ENCODE measurements around the gene MZF1.
"Not testable (repeated sequence)": the region's sequence is repeated elsewhere in the genome, so short reads cannot be mapped to it uniquely, and the experiment has no call there.

Gene MZF1

DNA sequence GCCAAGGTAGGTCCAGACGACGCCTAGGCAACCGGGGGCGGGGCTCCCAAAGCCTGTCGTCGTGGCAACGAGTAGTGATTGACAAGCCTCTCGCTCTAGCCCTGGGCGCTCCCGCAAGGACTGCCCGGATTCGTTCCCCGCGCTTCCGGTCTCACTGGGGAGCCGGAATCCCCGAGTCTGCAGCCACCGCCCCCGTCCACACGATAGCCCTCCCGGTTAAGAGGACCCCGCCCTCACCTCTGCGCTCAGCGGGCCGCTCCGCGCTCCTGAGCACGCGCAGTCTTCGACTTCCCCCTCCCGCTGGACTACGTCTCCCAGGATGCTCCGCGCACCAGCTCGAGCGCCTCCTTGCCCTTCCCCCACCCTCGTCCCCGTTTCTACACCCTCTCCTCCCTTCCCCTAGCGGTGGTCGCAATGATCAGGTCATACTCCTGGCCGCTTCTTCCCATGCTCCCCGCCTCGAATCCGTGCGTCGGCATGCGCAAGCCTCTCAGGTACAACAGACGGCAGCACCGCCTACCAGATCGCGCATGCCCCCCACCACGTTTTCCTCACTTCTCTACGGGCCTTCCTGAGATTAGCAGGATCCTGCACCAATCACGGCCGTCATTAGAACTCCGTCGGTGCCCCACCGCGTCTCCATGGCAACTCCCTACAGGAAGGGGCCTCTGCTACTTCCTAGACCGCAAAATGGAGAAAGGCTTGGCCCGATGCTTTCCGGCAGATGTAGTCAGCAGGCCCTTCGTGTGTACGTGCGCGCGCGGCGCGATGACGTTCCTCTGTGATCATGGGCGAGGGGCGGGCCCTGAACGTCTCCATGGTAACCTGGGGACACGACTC lies at the start of gene MZF1:
Gene MZF1, minus strand, starts transcription at position 518 of the 840 bp plus-strand sequence. CDS start 1,946 bp downstream, outside the sequence.
- DNase-seq = no peak

DNA sequence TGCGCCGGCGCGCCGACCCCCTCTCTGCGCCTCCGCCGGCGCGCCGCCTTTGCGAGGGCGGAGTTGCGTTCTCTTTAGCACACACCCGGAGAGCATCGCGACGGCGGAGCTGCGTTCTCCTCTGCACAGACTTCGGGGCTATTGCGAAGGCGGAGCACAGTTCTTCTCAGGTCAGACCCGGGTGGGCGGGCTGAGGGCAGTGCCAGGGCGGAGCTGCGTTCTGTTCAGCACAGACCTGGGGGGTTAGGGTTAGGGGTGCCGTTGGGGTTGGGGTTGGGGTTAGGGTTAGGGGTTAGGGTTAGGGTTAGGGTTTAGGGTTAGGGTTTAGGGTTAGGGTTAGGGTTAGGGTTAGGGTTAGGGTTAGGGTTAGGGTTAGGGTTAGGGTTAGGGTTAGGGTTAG lies 34.1 kb upstream of the MZF1 start:
- not testable (repeated sequence) for DNase-seq

DNA sequence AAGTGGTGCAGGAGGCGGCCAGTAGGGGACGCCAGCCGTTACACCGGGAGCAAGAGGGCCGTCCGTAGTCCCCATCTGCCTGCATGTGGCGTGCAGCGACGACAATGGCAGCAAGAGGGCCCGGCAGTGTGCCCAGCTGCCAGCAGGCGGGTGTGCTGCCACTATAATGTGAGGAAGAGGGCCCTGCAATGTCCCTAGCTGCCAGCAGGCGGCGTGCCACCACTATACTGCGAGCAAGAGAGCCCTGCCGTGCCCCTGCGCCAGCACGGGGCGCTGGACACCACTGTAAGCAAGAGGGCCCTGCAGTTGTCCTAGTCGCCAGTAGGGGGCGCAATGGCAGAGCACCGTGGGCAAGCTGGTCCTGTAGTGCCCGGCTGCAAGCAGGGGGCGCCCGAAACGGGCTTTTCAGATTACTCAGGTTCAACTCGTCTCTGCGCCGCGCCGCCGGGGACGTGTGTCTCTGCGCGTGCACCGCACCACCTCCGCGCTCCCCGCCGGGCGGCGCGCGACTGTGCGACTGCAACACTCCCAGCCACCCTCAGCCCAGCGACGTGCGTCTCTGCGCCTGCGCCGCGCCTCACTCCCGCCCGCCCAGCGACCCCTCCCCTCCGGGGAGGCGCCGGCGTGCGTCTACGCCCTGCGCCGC lies 33.2 kb upstream of the MZF1 start:
- DNase-seq = not testable (repeated sequence)

DNA sequence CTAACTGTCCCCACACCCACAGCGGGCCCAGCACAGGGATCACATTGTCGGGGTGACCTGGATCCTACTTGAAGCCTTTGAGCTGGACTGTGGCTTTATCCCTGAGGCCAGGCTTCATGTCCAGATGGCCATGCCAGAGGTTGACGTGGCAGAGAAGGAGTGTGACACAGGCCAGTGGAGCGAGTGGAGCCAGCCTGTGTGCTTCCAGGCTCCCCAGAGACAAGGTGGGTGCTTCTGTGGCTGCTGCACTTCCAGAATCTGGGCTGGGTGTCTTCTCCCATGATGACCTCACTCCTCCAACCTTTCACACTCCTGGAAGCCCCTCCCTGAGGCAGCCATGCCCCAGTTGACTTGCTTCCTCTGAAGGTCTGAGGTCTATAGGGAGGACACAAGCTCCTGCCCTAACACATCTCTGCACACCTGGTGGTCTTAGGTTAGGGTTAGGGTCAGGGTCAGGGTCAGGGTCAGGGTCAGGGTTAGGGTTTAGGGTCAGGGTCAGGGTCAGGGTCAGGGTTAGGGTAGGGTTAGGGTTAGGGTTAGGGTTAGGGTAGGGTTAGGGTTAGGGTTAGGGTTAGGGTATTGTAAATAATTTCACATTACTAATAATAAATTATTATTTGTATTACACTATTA lies 13.1 kb upstream of the MZF1 start:
- no peak for DNase-seq

DNA sequence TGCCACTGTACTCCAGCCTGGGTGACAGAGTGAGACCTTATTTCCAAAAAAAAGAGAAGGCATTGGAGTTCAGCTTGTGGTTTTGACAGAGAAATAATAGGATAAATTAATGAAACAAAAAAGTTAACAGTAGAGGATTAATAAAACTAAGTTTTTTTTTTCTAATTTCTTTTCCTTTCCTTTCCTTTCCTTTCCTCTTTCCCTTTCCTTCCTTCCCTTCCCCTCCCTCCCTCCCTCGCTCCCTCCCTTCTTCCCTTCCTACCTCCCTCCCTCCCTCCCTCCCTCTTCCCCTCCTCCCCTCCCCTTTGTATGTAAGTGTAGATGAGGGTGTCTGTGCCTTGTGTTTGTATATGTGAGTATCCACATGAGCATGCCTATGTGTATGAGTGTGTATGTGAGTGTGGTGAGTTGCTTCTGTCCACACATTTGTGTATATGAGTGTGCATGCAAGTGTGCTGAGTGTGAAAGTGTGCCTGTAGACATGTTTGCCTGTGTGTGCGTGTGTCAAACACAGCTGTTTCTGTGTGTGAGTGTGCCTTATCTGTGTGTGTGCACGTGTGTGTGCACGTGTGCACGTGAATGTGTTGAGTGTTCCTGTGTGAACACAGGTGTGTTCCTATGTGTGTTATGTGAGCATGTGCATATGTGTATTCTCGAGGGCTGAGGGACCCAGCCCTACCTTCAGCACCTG lies 12.5 kb upstream of the MZF1 start:
- no peak for DNase-seq

DNA sequence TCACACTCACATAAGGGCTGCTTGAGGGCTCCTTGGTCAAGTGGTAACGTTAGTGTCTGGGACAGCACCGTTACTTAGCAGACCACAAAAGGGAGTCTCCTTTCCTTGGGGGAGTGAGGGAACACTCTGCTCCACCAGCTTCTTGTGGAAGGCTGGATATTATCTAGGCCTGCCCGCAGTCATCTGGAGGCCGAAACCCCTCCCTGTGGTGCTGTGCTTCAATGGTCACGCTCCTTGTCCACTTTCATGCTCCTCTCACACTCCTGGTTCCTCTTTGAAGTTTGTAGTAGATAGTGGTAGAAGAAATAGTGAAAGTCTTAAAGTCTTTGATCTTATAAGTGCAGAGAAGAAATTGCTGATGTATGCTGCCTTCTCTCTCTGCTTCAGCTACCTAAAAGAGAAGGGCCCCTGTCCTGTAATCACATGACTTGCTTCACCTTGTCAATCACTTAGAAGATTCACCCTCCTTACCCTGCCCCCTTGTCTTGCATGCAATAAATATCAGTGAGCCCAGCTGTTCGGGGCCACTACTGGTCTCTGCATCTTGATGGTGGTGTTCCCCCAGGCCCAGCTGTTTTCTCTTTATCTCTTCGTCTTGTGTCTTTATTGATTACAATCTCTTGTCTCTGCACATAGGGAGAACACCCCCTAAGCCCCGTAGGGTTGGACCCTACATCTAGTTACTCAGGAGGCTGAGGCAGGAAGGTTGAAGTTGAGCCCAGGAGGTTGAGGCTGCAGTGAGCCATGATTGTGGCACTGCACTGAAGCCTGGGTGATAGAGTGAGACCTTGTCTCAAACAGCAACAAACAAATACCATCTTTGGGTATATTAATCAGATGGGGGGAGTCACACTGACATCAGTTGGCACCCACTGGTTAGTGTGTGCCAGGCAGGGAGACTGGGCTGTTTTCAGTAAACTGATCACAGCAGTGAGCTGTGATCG lies 11.6 kb upstream of the MZF1 start:
- DNase-seq = no peak

DNA sequence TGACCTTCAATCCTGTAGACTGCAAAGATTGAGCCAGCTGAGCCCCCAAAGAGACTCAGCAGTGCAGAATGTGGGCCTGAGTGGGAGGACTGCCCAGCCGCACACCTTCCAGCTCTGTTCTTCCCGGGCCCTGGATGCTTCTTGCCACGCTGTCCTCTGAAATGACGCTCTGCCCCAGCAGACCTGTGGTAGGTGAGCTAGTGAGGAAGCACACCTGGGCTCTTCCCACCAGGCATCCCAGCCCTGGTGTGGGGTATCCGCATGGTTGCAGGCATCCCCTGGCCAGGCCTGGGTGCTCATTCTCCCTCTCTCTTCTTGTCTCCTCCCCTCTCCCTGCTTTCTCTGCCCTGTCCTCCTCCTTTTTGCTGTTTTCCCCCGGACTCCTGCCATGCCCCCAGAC lies 9.8 kb upstream of the MZF1 start:
- no peak for DNase-seq

DNA sequence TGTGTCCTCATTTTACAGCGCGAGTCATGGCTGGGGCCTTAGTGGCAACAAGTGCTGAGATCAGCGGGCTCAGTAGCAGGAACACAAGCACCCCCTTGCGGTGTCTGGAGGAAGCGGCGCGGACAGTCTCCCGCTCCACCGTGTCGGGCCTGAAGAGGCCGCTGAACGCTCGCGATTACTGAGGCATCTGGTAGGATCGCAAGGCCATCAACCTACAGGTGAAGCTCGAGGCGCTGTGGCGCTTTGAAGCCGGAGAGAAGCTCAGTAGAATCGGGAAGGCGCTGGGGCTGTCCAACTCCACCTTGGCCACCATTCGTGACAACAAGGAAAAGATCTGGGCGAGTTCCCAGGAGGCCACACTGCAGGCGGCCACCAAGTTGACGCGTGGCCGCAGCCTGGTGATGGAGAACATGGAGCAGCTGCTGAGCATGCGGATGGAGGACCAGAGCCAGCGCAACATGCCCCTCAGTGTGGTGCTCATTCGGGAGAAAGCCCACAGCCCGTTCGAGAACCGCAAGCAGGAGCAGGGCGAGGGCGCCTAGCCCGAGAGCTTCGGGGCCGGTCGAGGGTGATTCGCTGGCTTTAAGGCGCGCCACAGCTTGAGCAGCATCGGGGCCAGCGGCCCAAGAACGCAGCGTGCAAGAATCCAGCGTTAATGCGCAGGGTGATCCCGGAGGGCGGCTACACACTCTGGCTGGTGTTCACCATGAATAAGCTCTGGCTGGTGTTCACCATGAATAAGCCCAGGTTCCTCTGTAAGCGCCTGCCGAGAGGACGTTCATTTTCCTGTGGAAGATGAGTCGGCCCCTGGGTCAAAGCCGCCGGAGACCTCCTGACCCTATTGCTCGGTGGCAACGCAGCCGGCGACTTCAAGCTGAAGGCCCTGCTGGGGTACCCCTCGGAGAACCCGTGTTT lies 8.3 kb upstream of the MZF1 start:
- DNase-seq = no peak

DNA sequence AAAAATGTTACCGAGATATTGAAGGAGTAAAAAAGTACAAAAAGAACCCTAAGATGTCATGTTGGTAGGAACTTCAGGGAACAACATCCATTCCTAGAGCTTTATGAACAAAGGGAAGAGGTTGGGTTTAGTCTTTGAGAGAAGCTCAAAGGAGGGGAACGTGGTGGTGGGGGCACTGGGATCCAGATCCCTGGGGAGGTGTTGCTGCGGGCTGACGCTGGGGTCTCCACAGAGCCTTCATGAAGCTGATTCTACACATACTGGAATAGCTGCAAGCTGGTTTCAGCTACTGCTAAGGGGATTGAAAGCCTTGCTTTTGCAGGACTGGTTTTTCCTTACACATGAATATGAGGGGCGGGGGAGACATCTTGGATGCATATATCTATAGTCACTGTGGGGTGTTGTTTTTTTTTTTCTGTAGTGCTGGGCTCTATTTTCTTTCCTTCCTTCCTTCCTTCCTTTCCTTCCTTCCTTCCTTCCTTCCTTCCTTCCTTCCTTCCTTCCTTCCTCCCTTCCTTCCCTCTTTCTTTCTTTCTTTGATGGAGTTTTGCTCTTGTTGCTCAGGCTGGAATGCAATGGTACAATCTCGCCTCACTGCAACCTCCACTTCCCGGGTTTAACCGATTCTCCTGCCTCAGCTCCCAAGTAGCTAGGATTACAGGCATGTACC lies 6.5 kb upstream of the MZF1 start:
- no peak for DNase-seq

DNA sequence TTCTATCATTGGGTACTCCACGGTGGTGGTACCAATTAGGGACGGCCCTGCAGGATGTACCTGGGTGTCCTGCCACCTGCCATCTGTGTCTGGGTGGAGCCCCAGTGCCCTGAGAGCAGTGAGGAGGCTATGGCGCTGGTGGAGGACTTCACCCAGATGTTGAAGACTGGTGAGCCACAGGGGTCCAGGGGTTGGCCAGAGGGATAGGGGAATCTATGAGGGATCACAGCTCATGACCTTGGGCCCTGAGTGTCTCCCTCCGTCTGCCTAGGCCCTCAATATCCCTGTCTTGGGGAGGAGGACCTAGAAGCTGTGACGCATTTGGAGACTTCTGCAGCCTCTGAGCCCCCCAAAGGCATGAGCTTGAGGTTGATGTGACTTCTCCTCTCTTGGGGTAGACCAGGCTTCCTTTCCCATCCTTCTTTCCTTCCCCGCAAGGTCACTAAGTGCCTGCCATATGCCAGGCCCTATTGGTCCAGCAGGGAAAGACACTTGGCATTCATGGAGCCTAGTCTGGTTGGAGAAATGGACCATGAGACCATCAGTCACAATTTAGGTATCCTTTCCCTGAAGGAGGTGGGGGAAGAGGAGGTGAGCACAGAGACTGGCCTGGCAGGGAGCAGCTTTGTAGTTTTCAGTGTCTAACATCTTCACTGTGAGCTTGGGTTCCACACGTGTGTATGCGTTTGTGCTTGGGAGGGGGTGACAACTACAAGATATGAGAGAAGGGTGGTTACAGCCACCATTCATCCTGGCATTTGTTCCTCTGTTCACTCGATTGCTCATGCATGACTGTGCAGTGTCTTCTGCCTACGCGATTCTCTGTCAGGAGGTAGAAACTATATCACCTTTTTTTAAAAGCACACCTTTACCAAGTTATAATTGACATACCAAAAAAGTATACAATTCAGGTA lies 5.1 kb upstream of the MZF1 start:
- DNase-seq = no peak

DNA sequence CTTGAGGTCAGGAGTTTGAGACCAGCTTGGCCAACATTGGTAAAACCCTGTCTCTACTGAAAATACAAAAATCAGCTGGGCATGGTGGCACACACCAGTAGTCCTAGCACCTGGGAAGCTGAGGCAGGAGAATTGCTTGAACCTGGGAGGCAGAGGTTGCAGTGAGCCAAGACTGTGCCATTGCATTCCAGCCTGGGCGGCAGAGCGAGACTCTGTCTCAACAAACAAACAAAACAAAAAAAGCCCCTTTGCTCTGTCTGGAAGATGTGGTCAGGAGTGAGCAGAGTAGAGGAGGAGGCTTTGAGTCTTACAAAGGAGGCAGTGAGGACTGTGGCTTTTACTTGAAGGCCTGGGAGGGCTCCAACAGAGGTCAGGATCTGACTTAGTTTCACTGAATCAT lies 4.4 kb upstream of the MZF1 start:
- not testable (repeated sequence) for DNase-seq

DNA sequence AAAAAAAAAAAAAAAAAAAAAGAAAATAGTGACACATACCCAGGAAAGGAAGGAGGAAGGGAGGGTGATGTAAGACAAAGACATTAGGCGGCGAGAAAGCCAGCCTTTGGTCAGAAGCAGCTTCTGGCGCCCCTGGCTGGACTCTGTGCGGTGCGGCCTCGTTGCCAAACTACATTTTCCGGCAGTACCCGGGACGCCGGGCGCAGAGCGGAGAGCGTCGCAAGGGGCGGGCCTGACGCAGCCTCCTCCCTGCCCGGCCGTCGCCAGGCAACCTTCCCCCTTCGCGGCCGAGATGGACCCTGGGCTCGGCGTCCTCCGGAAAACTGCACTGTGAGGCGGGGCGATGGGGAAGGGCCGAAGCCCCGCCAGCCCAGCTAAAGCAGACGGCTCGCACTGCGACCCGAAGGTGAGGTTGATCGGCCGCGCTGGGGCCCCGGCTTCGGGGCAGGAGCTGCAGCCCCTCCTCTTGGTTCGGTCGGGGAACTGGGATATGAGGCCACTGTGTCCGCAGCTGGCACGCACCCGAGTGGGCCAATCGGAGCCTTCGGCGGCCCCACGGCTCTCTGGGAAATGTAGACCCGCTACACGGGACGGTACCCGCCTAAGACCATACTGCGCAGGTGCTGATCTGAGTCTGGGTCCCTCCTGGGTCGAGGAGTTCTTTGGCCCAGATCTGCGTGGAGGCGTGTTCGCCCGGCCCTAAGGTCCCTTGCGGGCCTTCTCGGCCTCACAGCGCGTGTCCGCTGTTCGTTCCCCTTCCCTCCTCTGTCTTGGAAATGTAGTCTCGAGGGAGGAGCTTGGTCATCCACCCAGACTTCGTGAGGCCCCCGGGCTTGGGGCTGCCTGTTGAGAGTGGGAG lies 2.3 kb upstream of the MZF1 start:
- no peak for DNase-seq

DNA sequence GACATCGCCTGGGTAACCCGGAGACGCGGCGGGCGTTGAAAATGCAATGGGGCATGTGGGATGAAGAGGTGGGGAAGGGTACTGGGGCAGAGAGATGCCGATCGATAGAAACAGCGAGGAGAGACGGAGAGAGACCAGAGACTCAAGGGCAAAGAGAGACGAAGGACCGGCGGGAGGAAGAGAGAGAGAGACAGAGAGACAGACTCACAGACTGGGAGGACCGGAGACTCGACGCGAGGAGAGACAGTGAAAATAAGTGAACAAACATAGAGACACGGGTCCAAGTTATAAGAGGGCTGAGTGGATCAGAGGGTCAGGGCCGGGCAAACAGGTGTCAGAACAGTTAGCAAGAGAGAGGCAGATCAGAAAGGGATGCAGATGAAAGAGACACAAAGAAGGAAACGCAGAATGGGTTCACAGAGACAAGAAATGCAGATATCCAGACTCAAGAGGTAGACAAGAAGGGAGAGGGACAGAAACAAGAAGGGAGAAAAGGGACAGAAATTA lies 576 bp upstream of the MZF1 start:
- DNase-seq = no peak

DNA sequence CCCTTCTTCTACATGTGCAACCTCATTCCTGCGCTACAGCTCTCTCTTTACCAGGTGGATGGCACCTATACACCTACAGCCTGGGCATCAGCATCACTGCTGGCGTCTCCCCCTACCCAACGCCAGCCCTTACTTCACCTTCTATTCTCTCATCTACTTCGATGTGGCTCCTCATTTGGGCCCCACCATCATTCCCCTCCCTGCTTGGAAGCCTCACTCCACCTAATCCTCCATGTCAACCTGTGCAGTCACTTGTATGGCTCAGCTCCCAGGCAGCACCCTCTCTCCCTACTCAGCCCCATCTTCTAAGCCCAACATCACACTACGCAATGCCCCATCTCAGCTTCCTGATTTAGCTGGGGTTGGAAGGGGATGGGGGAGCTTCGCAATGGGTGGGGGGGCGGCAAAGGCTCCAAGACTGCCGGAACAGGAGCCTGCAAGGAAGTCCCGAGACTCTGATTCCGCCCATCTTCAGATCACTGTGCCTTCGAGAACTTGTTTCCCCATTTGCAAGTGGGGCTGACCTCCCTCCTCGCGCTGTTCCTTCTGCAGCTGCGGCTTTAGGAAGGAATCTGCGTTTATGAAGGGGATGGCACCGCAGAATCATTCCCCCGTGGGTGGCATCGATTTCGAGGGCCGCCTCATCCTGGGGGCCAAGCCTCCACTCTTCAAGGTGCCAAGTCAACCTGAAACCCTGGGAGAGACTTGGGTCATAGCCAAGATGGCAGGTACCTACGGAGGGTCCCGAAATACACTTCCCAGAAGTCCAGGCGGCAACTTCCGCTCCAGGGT lies 913 bp downstream of the MZF1 start:
- DNase-seq = no peak

DNA sequence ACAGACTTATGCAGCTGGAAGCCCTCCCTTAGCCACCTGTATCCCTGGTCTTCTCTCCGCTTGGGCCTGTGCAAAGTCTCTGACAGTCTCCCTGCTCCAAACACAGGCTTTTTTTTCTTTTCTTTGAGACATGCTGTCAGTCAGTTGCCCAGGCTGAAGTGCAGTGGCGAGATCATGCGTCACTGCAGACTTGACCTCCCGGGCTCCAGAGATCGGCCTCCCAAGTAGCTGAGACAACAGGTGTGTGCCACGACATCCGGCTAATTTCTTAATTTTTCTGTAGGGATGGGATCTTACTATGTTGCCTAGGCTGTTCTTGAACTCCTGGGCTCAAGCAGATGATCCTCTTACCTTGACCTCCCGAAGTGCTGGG lies 1.6 kb downstream of the MZF1 start:
- DNase-seq = no peak

DNA sequence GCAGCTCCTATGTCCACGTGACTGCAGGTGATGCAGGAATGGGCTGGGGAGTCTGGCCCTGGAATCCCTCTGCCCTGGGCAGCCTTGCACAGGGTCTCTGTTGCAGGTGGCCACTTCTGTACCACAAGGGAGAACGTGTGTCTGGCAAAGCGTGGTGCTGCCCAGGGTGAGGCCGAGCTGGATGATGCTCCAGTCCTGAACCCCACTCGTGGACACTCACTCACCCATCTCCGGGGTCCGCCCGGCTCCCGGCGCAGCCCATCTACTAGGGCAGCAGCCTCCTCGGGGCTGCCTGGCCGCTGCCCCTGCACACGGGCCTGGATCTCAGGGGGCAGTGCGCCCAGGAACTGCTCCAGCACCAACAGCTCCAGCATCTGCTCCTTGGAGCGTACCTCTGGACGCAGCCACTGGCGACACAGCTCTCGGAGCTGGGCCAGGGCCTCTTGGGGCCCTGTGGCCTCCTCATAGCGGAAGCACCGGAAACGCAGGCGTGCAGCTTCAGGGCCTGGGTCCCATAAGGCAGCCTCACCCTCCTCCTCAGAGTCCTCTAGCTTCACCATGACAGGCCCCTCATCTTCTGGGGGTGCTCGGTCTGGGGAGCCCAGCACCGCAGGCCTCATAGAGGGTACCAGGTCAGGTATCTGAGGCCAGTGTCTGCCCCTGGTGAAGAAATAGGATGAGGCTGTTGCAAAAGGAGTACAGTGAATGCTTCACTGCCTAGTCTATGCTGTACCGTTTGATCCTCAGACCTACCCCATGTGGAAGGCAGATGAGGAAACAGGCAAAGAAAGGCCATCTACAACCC lies 2.2 kb downstream of the MZF1 start:
- DNase-seq = no peak

Data from NCI-H1694 treated with DMSO at 0.1 percent for 48 hours (cell line).